ENCODE results near the gene SUGCT. TPM values are rescaled to one million over a fixed set of nuclear protein-coding genes. Genes with fewer than 3 reads are reported as not detected.

Gene SUGCT
- total and polyA plus RNA-seq, 3 experiments from 2014 or later: 1.1 to 1.4 (median 1.3) TPM

DNA sequence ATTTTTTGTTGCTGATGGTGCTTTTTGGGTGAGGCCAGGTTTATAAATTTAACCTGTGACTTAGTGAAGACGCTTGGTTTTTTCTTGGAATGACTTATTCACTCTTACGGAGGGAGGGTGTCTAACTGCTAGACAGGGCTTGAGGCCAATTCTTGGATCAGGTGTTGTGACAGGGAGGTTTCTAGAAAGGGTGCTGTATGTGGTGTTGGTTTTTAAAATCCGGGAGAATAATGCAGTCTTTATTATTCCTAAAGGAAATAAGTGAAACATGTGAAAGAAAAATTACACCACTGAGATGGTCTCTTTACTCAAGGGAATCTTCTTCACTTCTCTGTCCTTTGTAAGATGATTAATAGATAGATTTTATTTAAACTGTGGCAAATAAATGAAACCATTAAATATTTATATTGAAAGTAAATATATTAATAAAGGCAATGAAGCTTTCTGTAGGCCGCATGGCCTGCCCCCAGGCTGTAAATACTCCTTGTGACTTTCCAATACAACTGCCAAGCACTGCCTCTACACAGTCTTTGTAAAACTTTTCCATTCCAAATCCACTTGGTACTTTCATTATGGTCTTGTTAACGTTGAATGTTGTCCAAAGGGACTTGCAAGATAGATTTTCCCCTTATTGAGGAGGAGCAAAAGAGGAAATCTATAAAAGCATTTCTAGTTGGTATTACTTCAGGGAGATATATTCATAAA lies 323.1 kb downstream of the SUGCT start:
- ChIA-PET POLR2A (no interaction called here), CTCF (no interaction called here)
- Histone ChIP-seq H3K27ac (ENCODE audit: low read depth, low read length) (no peak overlapping the region), H3K36me3 (ENCODE audit: insufficient read depth, low read length) (no peaks in the 10 kb centered on the region), H3K27me3 (ENCODE audit: insufficient read depth, low read length, poor library complexity, severe bottlenecking) (no peaks in the 10 kb centered on the region), H3K9me3 (ENCODE audit: low read length) (no peaks in the 10 kb centered on the region), H3K4me1 (ENCODE audit: insufficient read depth, low read length) (no peaks in the 10 kb centered on the region), H3K4me3 (ENCODE audit: low read length) (no peak overlapping the region)
- Mint-ChIP-seq H3K27me3 (no peaks in the 10 kb centered on the region), H3K36me3 (peaks cover 0 to 4% (median 2%) of the 10 kb centered on the region in 3 donors), H3K27ac (no peak overlapping the region), H3K4me1 (no peaks in the 10 kb centered on the region), H3K4me3 (no peak overlapping the region), H3K9me3 (peaks cover 10 to 20% (median 14%) of the 10 kb centered on the region in 5 donors)
- DNase-seq: no peak

DNA sequence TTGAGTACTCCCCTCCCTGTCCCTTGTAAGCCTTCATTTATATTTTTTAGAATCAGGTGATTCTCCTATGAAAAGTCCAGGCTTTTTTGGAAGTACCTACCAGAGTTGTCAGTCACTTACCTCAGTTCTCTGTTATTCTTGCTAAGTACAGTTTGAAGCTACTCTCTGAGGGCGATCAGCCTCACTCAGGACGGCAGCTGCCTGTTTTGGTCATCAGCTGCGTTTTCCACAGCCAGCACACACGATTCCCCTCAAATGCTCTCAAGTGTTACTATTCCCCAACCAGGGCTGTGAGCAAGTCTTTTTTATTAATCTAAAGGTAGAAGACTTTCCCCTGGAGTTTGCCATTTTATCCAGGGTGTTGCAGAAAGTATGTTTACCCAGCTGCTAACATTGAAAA lies 328.6 kb downstream of the SUGCT start:
- H3K9me3 ChIP-seq (ENCODE audit: low read length): no peaks in the 10 kb centered on the region
- H3K4me1 Mint-ChIP-seq: no peaks in the 10 kb centered on the region
- DNase-seq: no peak
- H3K27me3 Mint-ChIP-seq: no peaks in the 10 kb centered on the region
- H3K27ac ChIP-seq (ENCODE audit: low read depth, low read length): no peak overlapping the region
- no peak overlapping the region for H3K4me3 ChIP-seq (ENCODE audit: low read length)
- no peak overlapping the region for H3K27ac Mint-ChIP-seq
- H3K36me3 Mint-ChIP-seq: peaks cover 0 to 4% (median 2%) of the 10 kb centered on the region in 3 donors
- H3K27me3 ChIP-seq (ENCODE audit: insufficient read depth, low read length, poor library complexity, severe bottlenecking): no peaks in the 10 kb centered on the region
- H3K9me3 Mint-ChIP-seq: peaks cover 6 to 17% (median 9%) of the 10 kb centered on the region in 5 donors
- CTCF ChIA-PET: no interaction called here
- H3K36me3 ChIP-seq (ENCODE audit: insufficient read depth, low read length): no peaks in the 10 kb centered on the region
- H3K4me3 Mint-ChIP-seq: no peak overlapping the region
- H3K4me1 ChIP-seq (ENCODE audit: insufficient read depth, low read length): no peaks in the 10 kb centered on the region
- POLR2A ChIA-PET: no interaction called here

DNA sequence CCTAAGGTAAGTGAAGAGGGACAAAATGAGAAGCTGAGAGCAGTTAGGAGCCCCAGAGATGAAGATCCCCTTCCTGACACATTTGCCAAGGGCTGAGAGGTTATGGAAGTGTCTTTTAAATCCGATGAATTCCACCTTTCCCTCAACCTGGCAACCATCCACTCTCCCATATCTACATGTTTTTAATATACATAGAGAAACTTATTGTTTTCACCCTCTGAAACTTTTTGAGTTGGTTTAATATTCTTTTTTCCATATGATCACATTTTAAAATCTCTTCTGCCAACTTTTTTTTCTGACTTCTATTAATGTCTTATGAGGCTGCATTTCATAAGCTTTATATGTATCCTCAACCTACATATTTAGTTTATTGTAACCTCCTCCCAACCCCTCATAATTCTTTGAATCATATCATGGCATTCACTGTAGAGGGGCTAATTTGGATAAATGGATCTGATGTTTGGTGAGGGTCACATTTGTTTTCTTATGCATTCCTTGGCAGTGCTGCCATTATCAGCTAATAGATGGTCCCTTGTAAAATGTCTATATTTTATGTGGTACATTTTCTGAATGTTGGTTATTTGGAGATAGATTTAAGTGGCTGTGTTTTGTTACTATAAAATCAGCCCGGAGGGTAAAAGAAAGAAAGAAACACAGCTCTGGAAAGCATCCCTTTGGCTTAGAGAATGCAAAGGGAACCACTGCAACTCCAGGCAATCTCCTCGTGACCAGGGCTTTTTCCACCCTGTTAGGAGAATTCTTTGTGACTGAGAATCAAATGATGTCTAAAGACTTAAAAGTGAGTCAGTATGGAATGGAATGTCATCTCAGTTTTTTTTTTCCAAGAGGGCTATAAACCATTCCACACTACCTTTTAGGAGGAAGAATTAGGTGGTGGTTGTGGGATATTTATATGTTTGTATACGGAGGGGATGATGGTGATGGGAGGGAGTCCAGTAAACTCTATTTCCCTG lies 334.4 kb downstream of the SUGCT start:
- CTCF ChIA-PET: interaction anchor here (0.6 kb wide), 1 partner anchor 14 kb away, joined by 3 read pairs; no protein-coding TSS in a partner anchor
- H3K9me3 Mint-ChIP-seq: peaks cover 2 to 16% (median 5%) of the 10 kb centered on the region in 5 donors

DNA sequence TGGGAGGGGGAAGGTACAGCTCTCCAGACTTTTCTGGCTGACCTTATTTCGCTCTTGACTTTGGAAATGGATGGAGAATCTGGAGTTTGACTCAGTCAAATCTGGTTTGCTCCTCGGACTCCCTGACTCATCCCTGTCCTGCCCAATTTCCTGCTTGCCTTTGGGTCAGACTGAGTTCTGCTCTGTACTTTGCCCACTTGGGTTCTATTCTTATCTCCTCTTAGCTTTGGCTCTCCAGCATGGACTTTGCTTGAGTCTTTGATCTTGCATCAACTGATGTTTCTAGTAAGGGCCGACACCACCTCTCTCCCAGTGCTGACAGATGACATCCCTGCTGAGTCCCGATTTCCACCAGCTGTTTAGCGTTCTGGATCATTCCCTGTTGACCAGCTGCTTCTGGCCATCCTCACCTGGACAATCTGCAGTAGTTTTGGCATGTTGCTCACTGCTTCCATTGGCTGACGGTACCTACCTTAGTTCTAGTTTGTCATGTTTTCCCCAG lies 335.3 kb downstream of the SUGCT start:
- Histone ChIP-seq H3K27me3 (ENCODE audit: insufficient read depth, low read length, poor library complexity, severe bottlenecking) (no peaks in the 10 kb centered on the region), H3K4me1 (ENCODE audit: insufficient read depth, low read length) (no peaks in the 10 kb centered on the region), H3K27ac (ENCODE audit: low read depth, low read length) (no peak overlapping the region), H3K4me3 (ENCODE audit: low read length) (no peak overlapping the region), H3K9me3 (ENCODE audit: low read length) (no peaks in the 10 kb centered on the region), H3K36me3 (ENCODE audit: insufficient read depth, low read length) (no peaks in the 10 kb centered on the region)
- ChIA-PET CTCF (interaction anchor here (0.6 kb wide), 1 partner anchor 13 kb away, joined by 3 read pairs; no protein-coding TSS in a partner anchor), POLR2A (no interaction called here)
- Mint-ChIP-seq H3K4me1 (no peaks in the 10 kb centered on the region), H3K36me3 (no peaks in the 10 kb centered on the region), H3K27me3 (no peaks in the 10 kb centered on the region), H3K9me3 (peaks cover 2 to 16% (median 4%) of the 10 kb centered on the region in 5 donors), H3K27ac (no peak overlapping the region), H3K4me3 (no peak overlapping the region)
- DNase-seq: no peak

More for the DNA sequence above, 334.4 kb downstream of the SUGCT start:
- Histone ChIP-seq H3K27ac (ENCODE audit: low read depth, low read length) (no peak overlapping the region), H3K36me3 (ENCODE audit: insufficient read depth, low read length) (no peaks in the 10 kb centered on the region), H3K4me3 (ENCODE audit: low read length) (no peak overlapping the region), H3K27me3 (ENCODE audit: insufficient read depth, low read length, poor library complexity, severe bottlenecking) (no peaks in the 10 kb centered on the region), H3K9me3 (ENCODE audit: low read length) (no peaks in the 10 kb centered on the region), H3K4me1 (ENCODE audit: insufficient read depth, low read length) (no peaks in the 10 kb centered on the region)
- Mint-ChIP-seq H3K4me1 (no peaks in the 10 kb centered on the region), H3K4me3 (no peak overlapping the region), H3K36me3 (no peaks in the 10 kb centered on the region), H3K27ac (peak overlapping the region in 1 of 8 donors; percentile 32), H3K27me3 (no peaks in the 10 kb centered on the region)
- POLR2A ChIA-PET: no interaction called here
- no peak for DNase-seq

DNA sequence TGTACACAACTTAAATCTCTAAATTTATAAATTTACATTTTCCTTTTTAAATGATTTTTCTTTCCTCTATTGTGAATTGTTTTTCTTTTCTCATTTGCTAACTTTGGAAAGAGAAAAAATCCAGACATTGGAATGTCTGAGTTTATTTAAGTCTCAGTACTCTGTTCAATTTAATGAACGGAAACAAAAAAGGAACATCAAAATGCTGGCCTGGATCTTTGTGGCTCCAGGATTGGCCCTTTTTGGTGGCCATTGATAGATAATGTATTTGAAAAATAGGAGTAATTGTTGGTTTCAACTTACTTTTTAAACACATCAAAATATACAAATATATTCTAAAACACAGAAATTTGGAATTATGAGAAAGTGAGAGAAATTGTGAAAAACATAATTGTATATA lies 336.0 kb downstream of the SUGCT start:
- H3K4me1 ChIP-seq (ENCODE audit: insufficient read depth, low read length): no peaks in the 10 kb centered on the region
- Mint-ChIP-seq H3K4me1 (no peaks in the 10 kb centered on the region), H3K27ac (no peak overlapping the region), H3K4me3 (no peak overlapping the region), H3K36me3 (no peaks in the 10 kb centered on the region), H3K27me3 (no peaks in the 10 kb centered on the region), H3K9me3 (peaks cover 2 to 16% (median 4%) of the 10 kb centered on the region in 5 donors)
- no peak overlapping the region for H3K27ac ChIP-seq (ENCODE audit: low read depth, low read length)
- ChIA-PET POLR2A (no interaction called here), CTCF (no interaction called here)
- no peak overlapping the region for H3K4me3 ChIP-seq (ENCODE audit: low read length)
- H3K36me3 ChIP-seq (ENCODE audit: insufficient read depth, low read length): no peaks in the 10 kb centered on the region
- no peaks in the 10 kb centered on the region for H3K9me3 ChIP-seq (ENCODE audit: low read length)
- no peak for DNase-seq
- H3K27me3 ChIP-seq (ENCODE audit: insufficient read depth, low read length, poor library complexity, severe bottlenecking): no peaks in the 10 kb centered on the region

DNA sequence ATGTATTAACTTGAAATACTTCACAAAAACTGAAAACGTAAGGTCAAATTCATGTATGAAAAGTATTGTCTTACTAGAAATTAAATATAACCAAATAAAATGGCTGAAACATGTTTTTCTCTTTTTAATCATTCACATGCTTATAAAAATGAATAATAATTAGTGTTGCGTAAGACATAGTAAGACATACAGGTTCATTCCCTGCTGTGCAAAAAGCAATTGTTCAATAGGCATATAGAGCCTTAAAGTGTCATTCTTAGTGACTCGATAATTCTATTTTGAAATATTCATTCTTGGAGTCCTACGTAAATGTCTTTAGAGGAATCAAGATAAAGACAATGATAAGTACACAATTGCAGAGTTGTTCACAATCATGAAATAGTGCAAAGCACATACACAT lies 337.1 kb downstream of the SUGCT start:
- POLR2A ChIA-PET: no interaction called here
- H3K27ac ChIP-seq (ENCODE audit: low read depth, low read length): no peak overlapping the region
- H3K4me3 ChIP-seq (ENCODE audit: low read length): no peak overlapping the region
- H3K27me3 ChIP-seq (ENCODE audit: insufficient read depth, low read length, poor library complexity, severe bottlenecking): no peaks in the 10 kb centered on the region
- no peaks in the 10 kb centered on the region for H3K9me3 ChIP-seq (ENCODE audit: low read length)
- no peak overlapping the region for H3K4me3 Mint-ChIP-seq
- H3K36me3 ChIP-seq (ENCODE audit: insufficient read depth, low read length): no peaks in the 10 kb centered on the region
- no peaks in the 10 kb centered on the region for H3K27me3 Mint-ChIP-seq
- CTCF ChIA-PET: no interaction called here
- no peaks in the 10 kb centered on the region for H3K36me3 Mint-ChIP-seq
- H3K27ac Mint-ChIP-seq: no peak overlapping the region
- peaks cover 2 to 9% (median 3%) of the 10 kb centered on the region in 5 donors for H3K9me3 Mint-ChIP-seq
- no peaks in the 10 kb centered on the region for H3K4me1 ChIP-seq (ENCODE audit: insufficient read depth, low read length)
- DNase-seq: no peak
- no peaks in the 10 kb centered on the region for H3K4me1 Mint-ChIP-seq

DNA sequence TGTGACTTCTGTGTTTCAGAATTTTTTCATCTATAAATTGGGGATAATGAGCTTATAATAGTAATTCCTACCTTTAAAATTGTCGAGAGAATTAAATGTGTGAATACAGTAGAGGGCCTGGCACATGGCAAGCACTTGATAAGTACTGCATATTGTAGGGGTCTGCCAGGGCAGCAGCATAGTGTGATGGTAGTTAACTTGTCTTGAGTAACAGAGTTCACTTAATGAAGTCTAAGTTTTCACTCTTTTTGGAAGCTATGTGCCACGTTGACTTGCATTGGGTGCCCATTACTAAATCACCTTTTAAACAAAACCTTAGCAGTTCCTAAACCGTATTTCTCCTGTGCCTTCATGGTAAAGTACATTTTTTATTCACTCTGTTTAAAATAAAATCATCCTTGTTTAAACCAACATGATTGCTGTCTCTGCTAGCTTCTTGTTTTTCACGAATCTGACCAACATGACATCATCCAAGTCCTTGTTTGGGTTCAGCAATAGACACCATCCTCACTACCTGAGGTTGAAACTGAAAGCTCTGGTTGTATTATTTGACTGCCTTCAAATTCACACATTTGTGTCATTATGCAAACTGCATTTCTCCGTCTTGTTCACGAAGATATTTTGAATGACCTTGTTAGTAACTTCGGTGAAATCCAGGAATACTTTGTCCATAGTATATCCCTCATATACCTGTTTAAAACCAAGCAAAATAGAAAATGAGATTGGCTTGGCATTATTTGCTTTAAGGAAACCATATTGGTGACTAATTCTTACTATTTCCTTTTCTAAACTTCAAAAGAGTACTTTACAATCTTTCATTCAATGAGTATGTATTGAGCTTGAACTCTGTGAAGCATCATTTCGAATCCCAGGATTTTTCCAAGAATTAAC lies 340.2 kb downstream of the SUGCT start:
- Mint-ChIP-seq H3K27ac (no peak overlapping the region), H3K27me3 (no peaks in the 10 kb centered on the region), H3K4me3 (no peak overlapping the region), H3K9me3 (peaks cover 0 to 10% (median 6%) of the 10 kb centered on the region in 5 donors), H3K4me1 (no peaks in the 10 kb centered on the region), H3K36me3 (no peaks in the 10 kb centered on the region)
- Histone ChIP-seq H3K27me3 (ENCODE audit: insufficient read depth, low read length, poor library complexity, severe bottlenecking) (no peaks in the 10 kb centered on the region), H3K36me3 (ENCODE audit: insufficient read depth, low read length) (no peaks in the 10 kb centered on the region), H3K27ac (ENCODE audit: low read depth, low read length) (no peak overlapping the region), H3K4me3 (ENCODE audit: low read length) (no peak overlapping the region), H3K9me3 (ENCODE audit: low read length) (no peaks in the 10 kb centered on the region), H3K4me1 (ENCODE audit: insufficient read depth, low read length) (no peaks in the 10 kb centered on the region)
- POLR2A ChIA-PET: no interaction called here
- no peak for DNase-seq
- CTCF ChIA-PET: no interaction called here
